Transverse colon (tissue), 4 donors: ENCODE results near the gene RHOC. TPM values are rescaled to one million over a fixed set of nuclear protein-coding genes. Genes with fewer than 3 reads are reported as not detected.
A peak's percentile ranks its signal among the peaks of the same experiment; 100 is the strongest.

Source experiments
- DNase-seq: peaks from one replicate; pipeline ENCODE4 v3.0.0-alpha.2; 2019
- H3K27ac ChIP-seq, 4 donors: fragments of 200-600 bp; sonication (generic); 2 replicates each; pipeline ENCODE4 v1.5.1; 2016 to 2018; ENCODE audit warnings: inconsistent platforms in 4 of 4
- H3K27me3 ChIP-seq: fragments of 200-600 bp; sonication (generic); 2 replicates; pipeline ENCODE4 v1.5.1; 2017; ENCODE audit warnings: inconsistent platforms
- H3K36me3 ChIP-seq, 4 donors: fragments of 200-600 bp; sonication (generic); 2 replicates each; pipeline ENCODE4 v1.5.1; 2017 to 2019; ENCODE audit warnings: inconsistent platforms in 4 of 4
- H3K4me1 ChIP-seq, 4 donors: fragments of 200-600 bp; sonication (generic); 2 replicates each; pipeline ENCODE4 v1.5.1; 2017 to 2020; ENCODE audit warnings: inconsistent platforms in 4 of 4
- H3K4me3 ChIP-seq, 4 donors: fragments of 200-600 bp; sonication (generic); 1 replicate in 1 of 4; 2 replicates in 3 of 4; pipeline versions ENCODE4 v1.5.1 to v1.6.1; 2017 to 2019; ENCODE audit warnings: inconsistent platforms in 4 of 4
- H3K9me3 ChIP-seq, 2 donors: fragments of 200-600 bp; sonication (generic); 2 replicates each; pipeline ENCODE4 v1.5.1; 2017 to 2019; ENCODE audit warnings: inconsistent platforms in 2 of 2
- EP300 ChIP-seq: sonication (generic); formaldehyde crosslinking; IDR thresholded peaks from one replicate; pipeline ENCODE4 v1.6.1; 2017; ENCODE audit warnings: antibody characterized with exemption, low read depth
- POLR2A ChIP-seq: fragments of 450-650 bp; IDR thresholded peaks from one replicate; pipeline ENCODE4 v1.6.1; 2016; ENCODE audit warnings: antibody characterized with exemption, mild to moderate bottlenecking, moderate library complexity
- POLR2AphosphoS5 ChIP-seq, 3 donors: sonication (generic); formaldehyde crosslinking; IDR thresholded peaks; one replicate each; pipeline ENCODE4 v1.6.1; 2016; ENCODE audit warnings: antibody characterized with exemption in 3 of 3
- WGBS, 2 donors: methylation state at CpG; one replicate each; pipeline ENCODE4 v1.1.5; 2018; ENCODE audit warnings: low coverage in 1 of 2; 5-methylcytosine and 5-hydroxymethylcytosine counted together
- in situ Hi-C, 4 donors: fragments of 200-750 bp; cut with MboI; loops; one replicate each; pipeline versions ENCODE4 v1.15.0 to v1.15.1; 2017; ENCODE audit warnings: low sequenced_read_pairs in 3 of 4, low pct_ligation_motif_present in 1 of 4, low pct_unique_long_range_greater_than_20kb in 1 of 4
- intact Hi-C: fragments of 100-400 bp; cut with DNase I; formaldehyde crosslinking; loops from one replicate; pipeline ENCODE4 v1.15.1; 2023; ENCODE audit warnings: low total_unique reads
- total RNA-seq, 4 donors: library from RNA; depleted of rRNA; stranded (reverse); fragments of >200 nt; gene quantifications; one replicate each; pipeline ENCODE4 v1.1.0, GENCODE V29; 2016
- TF ChIP-seq, protein P1 (sequence below), 5 experiments: fragments of 200-600 bp in 3 of 5; fragments of 450-650 bp in 2 of 5; sonication (generic) in 3 of 5; IDR thresholded peaks; 1 replicate in 2 of 5; 2 replicates in 3 of 5; pipeline ENCODE4 v1.5.1; 2016 to 2017; ENCODE audit warnings: antibody characterized with exemption in 5 of 5, inconsistent platforms in 3 of 5, mild to moderate bottlenecking in 2 of 5, moderate library complexity in 1 of 5

Gene RHOC
- total RNA-seq, 4 donors from 2014 or later = 438 to 737 (median 617) TPM

DNA sequence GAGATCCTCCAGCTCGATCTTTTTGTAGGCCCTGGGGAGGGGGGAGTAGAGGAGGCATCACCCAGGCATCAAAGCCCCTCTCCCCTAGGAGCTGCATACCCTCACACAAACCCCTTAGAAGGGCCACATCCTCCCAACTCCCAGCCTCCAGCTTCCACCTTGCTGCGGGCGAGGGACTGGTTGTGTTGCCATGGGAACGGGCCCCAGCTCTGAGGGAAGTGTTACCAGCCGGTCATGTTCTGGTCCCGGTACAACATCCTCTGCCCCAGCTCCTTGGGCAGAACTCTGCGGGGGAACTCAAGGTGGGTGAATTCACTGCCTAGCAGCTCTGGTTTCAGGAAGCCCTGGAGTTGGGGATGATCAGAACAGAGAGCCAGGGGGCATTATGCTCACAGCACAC is 4.1 kb upstream of the RHOC start:
- intact Hi-C loops = loop anchor here (10.0 kb wide), 1 partner anchor 364 kb away; the partner anchor contains the start of gene LRIG2
- WGBS, 2 donors = 76% methylated on average over 6 of the region's 7 CpGs; no CpG with 5 or more reads in 1 of the 2 donors
- in situ Hi-C loops = loop anchor here in 2 of 4 donors (10.0 to 25.0 kb wide), 2 partner anchors 96 to 351 kb away; partner anchors contain the start of genes CAPZA1 (in 1 of the 2), LRIG2 (in 1 of the 2) and ST7L (in 1 of the 2)
- no peak for DNase-seq
- Histone ChIP-seq H3K9me3 (no peaks in the 10 kb centered on the region), H3K27me3 (no peaks in the 10 kb centered on the region), H3K4me1 (peaks cover 6 to 25% (median 20%) of the 10 kb centered on the region in 4 donors), H3K4me3 (no peak overlapping the region), H3K27ac (no peak overlapping the region), H3K36me3 (no peaks in the 10 kb centered on the region)
- TF ChIP-seq EP300 = no peak
- TF ChIP-seq, protein P1, sequence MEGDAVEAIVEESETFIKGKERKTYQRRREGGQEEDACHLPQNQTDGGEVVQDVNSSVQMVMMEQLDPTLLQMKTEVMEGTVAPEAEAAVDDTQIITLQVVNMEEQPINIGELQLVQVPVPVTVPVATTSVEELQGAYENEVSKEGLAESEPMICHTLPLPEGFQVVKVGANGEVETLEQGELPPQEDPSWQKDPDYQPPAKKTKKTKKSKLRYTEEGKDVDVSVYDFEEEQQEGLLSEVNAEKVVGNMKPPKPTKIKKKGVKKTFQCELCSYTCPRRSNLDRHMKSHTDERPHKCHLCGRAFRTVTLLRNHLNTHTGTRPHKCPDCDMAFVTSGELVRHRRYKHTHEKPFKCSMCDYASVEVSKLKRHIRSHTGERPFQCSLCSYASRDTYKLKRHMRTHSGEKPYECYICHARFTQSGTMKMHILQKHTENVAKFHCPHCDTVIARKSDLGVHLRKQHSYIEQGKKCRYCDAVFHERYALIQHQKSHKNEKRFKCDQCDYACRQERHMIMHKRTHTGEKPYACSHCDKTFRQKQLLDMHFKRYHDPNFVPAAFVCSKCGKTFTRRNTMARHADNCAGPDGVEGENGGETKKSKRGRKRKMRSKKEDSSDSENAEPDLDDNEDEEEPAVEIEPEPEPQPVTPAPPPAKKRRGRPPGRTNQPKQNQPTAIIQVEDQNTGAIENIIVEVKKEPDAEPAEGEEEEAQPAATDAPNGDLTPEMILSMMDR (IDR thresholded peaks at IDR 0.05) = no peak
- TF ChIP-seq POLR2A = no peak
- no peak for TF ChIP-seq POLR2AphosphoS5 (IDR thresholded peaks at IDR 0.05)

DNA sequence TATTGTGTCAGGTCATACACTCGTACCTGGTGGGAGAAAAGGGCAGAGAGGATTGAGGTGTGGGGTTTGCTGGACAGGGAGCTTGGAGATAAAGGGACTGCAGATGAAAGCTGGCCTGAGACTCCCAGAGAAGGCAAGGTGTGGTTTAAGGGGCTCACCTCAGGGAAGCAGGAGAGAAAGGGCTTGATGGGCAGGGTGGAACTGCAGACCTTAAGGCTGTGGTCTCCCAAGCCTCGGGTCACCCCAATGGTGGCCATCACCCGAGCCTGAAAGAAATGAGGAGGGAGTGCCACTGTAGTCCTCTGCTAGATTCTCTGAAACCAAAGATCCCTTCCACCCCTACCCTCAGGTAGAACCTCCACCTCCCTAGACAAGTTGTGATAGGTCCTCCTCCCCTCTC is 3.7 kb upstream of the RHOC start:
- H3K4me3 ChIP-seq = no peak overlapping the region
- in situ Hi-C loops (loop anchor here in 2 of 4 donors (10.0 to 25.0 kb wide), 2 partner anchors 96 to 352 kb away; partner anchors contain the start of genes CAPZA1 (in 1 of the 2), LRIG2 (in 1 of the 2) and ST7L (in 1 of the 2)), intact Hi-C loops (loop anchor here (10.0 kb wide), 1 partner anchor 364 kb away; the partner anchor contains the start of gene LRIG2)
- H3K27me3 ChIP-seq = no peaks in the 10 kb centered on the region
- no peak overlapping the region for H3K27ac ChIP-seq
- H3K9me3 ChIP-seq = no peaks in the 10 kb centered on the region
- TF ChIP-seq POLR2A (no peak), EP300 (no peak), POLR2AphosphoS5 (IDR thresholded peaks at IDR 0.05) (no peak)
- peaks cover 10 to 25% (median 20%) of the 10 kb centered on the region in 4 donors for H3K4me1 ChIP-seq
- H3K36me3 ChIP-seq = no peaks in the 10 kb centered on the region
- no peak for DNase-seq
- 69% methylated on average over 2 of the region's 3 CpGs; no CpG with 5 or more reads in 1 of the 2 donors for WGBS, 2 donors

DNA sequence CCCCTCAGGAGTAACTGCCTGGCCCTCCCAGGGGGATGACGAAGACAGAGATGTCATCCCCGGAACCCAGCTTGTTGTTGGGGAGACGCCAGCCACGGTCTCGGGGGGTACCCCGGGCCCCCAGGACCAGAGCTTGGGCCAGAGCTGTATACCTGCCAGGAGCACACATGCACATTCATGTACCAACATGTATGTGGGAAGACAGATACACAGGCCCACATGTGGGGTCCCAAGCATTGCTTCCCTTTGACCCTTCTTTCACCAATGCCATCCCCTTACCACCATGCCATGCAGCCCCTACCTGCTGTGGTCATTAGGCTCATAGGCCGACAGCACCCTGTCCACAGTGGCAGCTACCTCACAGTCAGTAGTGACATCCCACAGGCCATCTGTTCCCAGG is 3.2 kb upstream of the RHOC start:
- WGBS, 2 donors = 87% methylated on average over 7 of the region's 7 CpGs; no CpG with 5 or more reads in 1 of the 2 donors
- no peak for DNase-seq
- no peaks in the 10 kb centered on the region for H3K27me3 ChIP-seq
- H3K4me3 ChIP-seq = no peak overlapping the region
- no peaks in the 10 kb centered on the region for H3K36me3 ChIP-seq
- no peaks in the 10 kb centered on the region for H3K9me3 ChIP-seq
- TF ChIP-seq POLR2A = no peak
- TF ChIP-seq POLR2AphosphoS5 (IDR thresholded peaks at IDR 0.05) = no peak
- intact Hi-C loops (loop anchor here (10.0 kb wide), 1 partner anchor 365 kb away; the partner anchor contains the start of gene LRIG2), in situ Hi-C loops (loop anchor here in 2 of 4 donors (10.0 to 25.0 kb wide), 2 partner anchors 95 to 352 kb away; partner anchors contain the start of genes CAPZA1 (in 1 of the 2), LRIG2 (in 1 of the 2) and ST7L (in 1 of the 2))
- H3K27ac ChIP-seq = no peak overlapping the region
- peaks cover 13 to 26% (median 22%) of the 10 kb centered on the region in 4 donors for H3K4me1 ChIP-seq

DNA sequence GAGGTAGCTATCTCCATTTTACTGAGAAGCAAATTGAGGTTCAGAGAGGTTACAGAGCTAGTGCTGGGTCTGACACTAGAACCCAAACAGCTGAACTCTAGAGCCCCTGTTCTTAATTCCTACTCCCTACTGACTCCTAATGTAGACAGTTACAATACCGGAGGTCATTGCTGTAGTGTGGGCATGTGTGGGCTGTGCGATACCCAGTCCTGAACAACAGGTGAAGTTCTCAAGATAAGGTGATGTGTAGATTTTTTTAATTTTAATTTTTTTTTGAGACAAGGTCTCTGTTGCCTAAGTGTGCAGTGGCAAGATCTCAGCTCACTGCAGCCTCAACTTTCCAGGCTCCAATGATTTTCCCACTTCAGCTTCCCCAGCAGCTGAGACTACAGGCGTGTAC is 1.6 kb upstream of the RHOC start:
- Histone ChIP-seq H3K27me3 (no peaks in the 10 kb centered on the region), H3K4me1 (peaks cover 22 to 30% (median 25%) of the 10 kb centered on the region in 4 donors), H3K9me3 (no peaks in the 10 kb centered on the region), H3K27ac (no peak overlapping the region), H3K36me3 (no peaks in the 10 kb centered on the region), H3K4me3 (no peak overlapping the region)
- 92 to 93% methylated on average over 1 to 3 of the region's 3 CpGs for WGBS, 2 donors
- intact Hi-C loops = loop anchor here (5.0 kb wide), 1 partner anchor 316 kb away; no protein-coding TSS in a partner anchor
- TF ChIP-seq, protein P1 (IDR thresholded peaks at IDR 0.05) = no peak
- TF ChIP-seq POLR2A (no peak), POLR2AphosphoS5 (IDR thresholded peaks at IDR 0.05) (no peak)
- DNase-seq = no peak
- in situ Hi-C loops = loop anchor here (5.0 to 25.0 kb wide), 4 partner anchors 84 to 354 kb away; partner anchors contain the start of genes CTTNBP2NL (in 4 of the 4) and LRIG2 (in 1 of the 4)

DNA sequence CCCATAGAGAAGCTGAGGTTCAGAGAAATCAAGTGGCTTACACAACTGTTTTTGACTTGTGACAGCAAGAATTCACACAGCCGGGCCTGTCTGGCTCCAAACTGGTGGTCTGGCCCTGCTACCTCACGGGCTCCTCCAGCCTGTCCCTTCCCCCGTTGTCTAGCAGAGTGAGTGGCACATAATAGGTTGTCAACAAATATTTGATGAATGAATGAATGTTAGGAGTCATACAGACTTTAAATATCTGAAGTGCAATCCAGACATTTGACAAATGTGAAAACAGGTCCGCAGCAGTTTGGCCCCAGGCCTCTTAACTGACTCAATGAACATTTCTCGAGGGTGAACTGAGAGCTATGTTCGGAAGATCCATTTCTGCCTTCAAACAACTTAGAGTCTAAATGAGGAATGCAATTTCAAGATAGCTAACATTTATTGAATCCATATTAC is 1.1 kb upstream of the RHOC start:
- peak overlapping the region in 3 of 4 donors; percentile 99 to 100 (median 99) for H3K27ac ChIP-seq
- H3K27me3 ChIP-seq = no peaks in the 10 kb centered on the region
- in situ Hi-C loops = loop anchor here (5.0 to 25.0 kb wide), 4 partner anchors 83 to 354 kb away; partner anchors contain the start of genes CTTNBP2NL (in 4 of the 4) and LRIG2 (in 1 of the 4)
- H3K4me1 ChIP-seq = peaks cover 25 to 35% (median 26%) of the 10 kb centered on the region in 4 donors
- no peak for TF ChIP-seq POLR2A
- no peak for TF ChIP-seq EP300
- TF ChIP-seq, protein P1 (IDR thresholded peaks at IDR 0.05) = no peak
- no peak for TF ChIP-seq POLR2AphosphoS5 (IDR thresholded peaks at IDR 0.05)
- H3K36me3 ChIP-seq = no peaks in the 10 kb centered on the region
- DNase-seq = no peak
- WGBS, 2 donors = 76 to 79% methylated on average over 3 to 6 of the region's 6 CpGs
- H3K9me3 ChIP-seq = no peaks in the 10 kb centered on the region
- intact Hi-C loops = loop anchor here (5.0 kb wide), 1 partner anchor 316 kb away; no protein-coding TSS in a partner anchor
- H3K4me3 ChIP-seq = no peak overlapping the region
